GM19023 (cell line): ENCODE measurements around the gene USP4.

Experiments used
- ATAC-seq: cut with Tn5 transposase; IDR thresholded peaks from one replicate; pipeline ENCODE4 v1.9.1; 2021; ENCODE audit warnings: mild to moderate bottlenecking, moderate library complexity; ENCODE audit not compliant: unreplicated experiment

Gene USP4

GRCh38 chr3:49300595-49300994, 39.3 kb downstream of the USP4 start:
- ATAC-seq, result no peak

GRCh38 chr3:49298511-49298910, 41.3 kb downstream of the USP4 start:
- no peak for ATAC-seq

- no peak for ATAC-seq
Measured at GRCh38 chr3:49296781-49297411, 43.0 kb downstream of the USP4 start.

GRCh38 chr3:49295489-49296058, 44.3 kb downstream of the USP4 start:
- ATAC-seq, result no peak

- no peak for ATAC-seq
Measured at GRCh38 chr3:49294343-49294742, 45.5 kb downstream of the USP4 start.

GRCh38 chr3:49283997-49284396, 55.9 kb downstream of the USP4 start:
- ATAC-seq, result no peak

- no peak for ATAC-seq
Measured at GRCh38 chr3:49279376-49279775, 60.5 kb downstream of the USP4 start.

GRCh38 chr3:49278548-49278947, 61.3 kb downstream of the USP4 start:
- no peak for ATAC-seq

- no peak for ATAC-seq
Measured at GRCh38 chr3:49277383-49277775, 62.5 kb downstream of the USP4 start.

- peak; percentile 78 for ATAC-seq
Measured at GRCh38 chr3:49276475-49277382, 63.1 kb downstream of the USP4 start, which contains the start of gene C3orf62. TSS of gene C3orf62 (minus strand) at chr3:49277232. CDS start at chr3:49276872, 360 bp downstream.

- no peak for ATAC-seq
Measured at GRCh38 chr3:49273825-49274532, 65.9 kb downstream of the USP4 start.

- ATAC-seq, result no peak
Measured at GRCh38 chr3:49271047-49271446, 68.8 kb downstream of the USP4 start.

- ATAC-seq, result no peak
Measured at GRCh38 chr3:49270156-49270500, 69.7 kb downstream of the USP4 start.

- ATAC-seq, result no peak
Measured at GRCh38 chr3:49269443-49270155, 70.3 kb downstream of the USP4 start.

GRCh38 chr3:49266410-49267095, 73.3 kb downstream of the USP4 start:
- ATAC-seq, result no peak

GRCh38 chr3:49265661-49266386, 74.0 kb downstream of the USP4 start:
- ATAC-seq, result no peak

GRCh38 chr3:49263159-49263889, 76.5 kb downstream of the USP4 start:
- ATAC-seq, result no peak

GRCh38 chr3:49260806-49261324, 79.0 kb downstream of the USP4 start:
- no peak for ATAC-seq

- no peak for ATAC-seq
Measured at GRCh38 chr3:49257187-49257586, 82.7 kb downstream of the USP4 start.
